ENCODE measurements around the gene ULK4.

The ULK4 gene

GRCh38 chr3:41652931-41653330 lies 309.0 kb downstream of the ULK4 start:
- Histone ChIP-seq H3K27ac (ENCODE audit: extremely low read depth, low read depth, low read length) (no peak overlapping the region), H3K9me3 (ENCODE audit: control insufficient read depth, insufficient read depth, low read depth, low read length) (no peaks in the 10 kb centered on the region), H3K4me3 (ENCODE audit: low read depth, low read length) (no peak overlapping the region), H3K4me1 (ENCODE audit: control insufficient read depth, insufficient read depth, low read length) (peaks cover 11% of the 10 kb centered on the region), H3K36me3 (ENCODE audit: control insufficient read depth in 2 of 2, insufficient read depth in 1 of 2, low read length in 2 of 2) (no peaks in the 10 kb centered on the region)
- POLR2A ChIA-PET = no interaction called here
- CTCF ChIA-PET = no interaction called here
- TF ChIP-seq PRDM2 (tag by site-specific recombination; IDR thresholded peaks at IDR 0.05; ENCODE audit: borderline replicate concordance) = no peak
- TF ChIP-seq ZNF521 (tag by site-specific recombination; IDR thresholded peaks at IDR 0.05) = no peak
- TF ChIP-seq ZBTB6 (tag by site-specific recombination; IDR thresholded peaks at IDR 0.05) = no peak
- no peak for TF ChIP-seq TCF7L2 (IDR thresholded peaks at IDR 0.05; ENCODE audit: borderline replicate concordance, low read depth, low read length)
- no peak for TF ChIP-seq GLIS1 (tag by site-specific recombination; IDR thresholded peaks at IDR 0.05)
- no peak for TF ChIP-seq ZNF621 (tag by site-specific recombination; IDR thresholded peaks at IDR 0.05)
- no peak for TF ChIP-seq EGR2 (tag by site-specific recombination; IDR thresholded peaks at IDR 0.05; ENCODE audit: low read depth)
- no peak for TF ChIP-seq HOXC10 (CRISPR knock-in tag; IDR thresholded peaks at IDR 0.05)
- no peak for TF ChIP-seq ZNF623 (tag by site-specific recombination; IDR thresholded peaks at IDR 0.05)
- TF ChIP-seq ZSCAN4 (tag by site-specific recombination; IDR thresholded peaks at IDR 0.05) = no peak
- no peak for TF ChIP-seq KLF1 (tag by site-specific recombination; IDR thresholded peaks at IDR 0.05)
- no peak for TF ChIP-seq ZNF707 (tag by site-specific recombination; IDR thresholded peaks at IDR 0.05)
- no peak for TF ChIP-seq PATZ1 (tag by site-specific recombination; IDR thresholded peaks at IDR 0.05)
- no peak for TF ChIP-seq ZNF548 (tag by site-specific recombination; IDR thresholded peaks at IDR 0.05)
- TF ChIP-seq ZNF501 (tag by site-specific recombination; IDR thresholded peaks at IDR 0.05) = no peak
- no peak for TF ChIP-seq ZNF791 (tag by site-specific recombination; IDR thresholded peaks at IDR 0.05)
- TF ChIP-seq MZF1 (tag by site-specific recombination; IDR thresholded peaks at IDR 0.05; ENCODE audit: borderline replicate concordance) = no peak
